Stimulated activated CD4-positive, alpha-beta T cell treated with anti-CD3 and anti-CD28 coated beads, Interleukin-4, amount 100 ng/mL, for 24 hours (primary cell): ENCODE measurements around the gene ITPR1.

Experiments
- DNase-seq: peaks from one replicate; pipeline ENCODE4 v3.0.0-alpha.2; 2020

Gene ITPR1

DNA sequence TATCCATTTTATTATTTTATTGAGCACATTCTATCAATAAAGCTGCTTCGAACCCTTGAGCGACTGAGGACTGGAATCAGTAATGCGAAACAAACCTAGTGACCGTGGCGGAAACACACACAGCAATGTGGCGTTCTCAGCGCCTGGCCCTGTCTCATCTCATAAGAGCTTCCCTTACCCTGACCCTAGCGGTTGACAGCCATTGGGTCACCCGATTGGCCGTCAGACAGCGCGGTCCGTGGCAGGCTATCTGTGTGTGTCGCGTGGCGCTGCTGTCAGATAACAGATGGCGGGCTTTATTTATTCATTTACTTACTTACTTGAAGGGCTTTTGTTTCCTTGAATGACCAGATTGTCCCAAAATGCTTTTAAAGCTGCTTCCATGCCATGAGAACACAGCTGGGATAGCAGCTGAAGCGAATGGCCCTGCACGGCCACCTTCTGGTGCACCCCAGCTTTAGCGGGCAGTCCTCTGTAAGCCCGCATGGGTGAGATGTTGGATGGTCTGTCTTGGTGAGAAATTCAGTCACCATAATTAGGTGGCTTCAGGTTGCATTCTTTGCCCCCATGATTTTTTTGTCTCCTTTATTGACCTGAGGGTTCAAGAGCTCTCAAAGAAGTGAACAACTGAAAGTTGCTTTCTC is 270.6 kb downstream of the ITPR1 start:
- no peak for DNase-seq

DNA sequence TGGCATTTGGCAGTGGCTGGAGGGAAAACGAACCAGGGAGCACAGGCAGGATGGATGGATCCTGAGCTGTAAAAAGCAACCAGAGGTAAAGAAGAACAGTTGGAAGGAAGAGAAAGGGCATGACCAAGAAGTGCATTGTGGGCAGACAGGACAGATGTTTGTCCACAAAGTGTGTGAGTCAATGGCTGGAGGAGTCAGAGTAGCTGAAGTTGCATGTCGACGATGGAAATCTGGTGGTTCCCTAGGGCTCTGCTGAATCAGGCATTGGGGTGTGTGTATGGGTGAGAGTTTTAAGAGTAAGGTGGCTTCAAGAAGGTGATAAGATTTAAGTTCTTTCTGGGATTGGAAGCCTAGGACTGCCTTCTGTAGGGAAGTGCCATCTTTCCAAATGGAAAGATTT is 272.1 kb downstream of the ITPR1 start:
- DNase-seq = no peak

DNA sequence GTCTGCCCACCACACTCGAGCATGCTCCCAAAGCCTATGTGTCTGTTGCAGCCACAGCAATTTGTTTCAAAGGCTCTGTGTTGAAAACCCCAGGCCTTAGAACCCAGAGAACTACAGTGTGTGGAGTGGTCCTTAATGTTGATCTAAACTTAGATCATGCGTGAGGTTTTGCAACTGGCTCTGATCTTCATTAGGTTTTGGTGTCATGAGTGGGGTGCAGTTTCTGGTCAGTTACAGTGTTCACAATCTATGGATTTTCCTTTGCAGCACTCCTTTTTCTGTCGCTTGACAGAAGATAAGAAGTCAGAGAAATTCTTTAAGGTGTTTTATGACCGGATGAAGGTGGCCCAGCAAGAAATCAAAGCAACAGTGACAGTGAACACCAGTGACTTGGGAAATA is 273.1 kb downstream of the ITPR1 start:
- no peak for DNase-seq

DNA sequence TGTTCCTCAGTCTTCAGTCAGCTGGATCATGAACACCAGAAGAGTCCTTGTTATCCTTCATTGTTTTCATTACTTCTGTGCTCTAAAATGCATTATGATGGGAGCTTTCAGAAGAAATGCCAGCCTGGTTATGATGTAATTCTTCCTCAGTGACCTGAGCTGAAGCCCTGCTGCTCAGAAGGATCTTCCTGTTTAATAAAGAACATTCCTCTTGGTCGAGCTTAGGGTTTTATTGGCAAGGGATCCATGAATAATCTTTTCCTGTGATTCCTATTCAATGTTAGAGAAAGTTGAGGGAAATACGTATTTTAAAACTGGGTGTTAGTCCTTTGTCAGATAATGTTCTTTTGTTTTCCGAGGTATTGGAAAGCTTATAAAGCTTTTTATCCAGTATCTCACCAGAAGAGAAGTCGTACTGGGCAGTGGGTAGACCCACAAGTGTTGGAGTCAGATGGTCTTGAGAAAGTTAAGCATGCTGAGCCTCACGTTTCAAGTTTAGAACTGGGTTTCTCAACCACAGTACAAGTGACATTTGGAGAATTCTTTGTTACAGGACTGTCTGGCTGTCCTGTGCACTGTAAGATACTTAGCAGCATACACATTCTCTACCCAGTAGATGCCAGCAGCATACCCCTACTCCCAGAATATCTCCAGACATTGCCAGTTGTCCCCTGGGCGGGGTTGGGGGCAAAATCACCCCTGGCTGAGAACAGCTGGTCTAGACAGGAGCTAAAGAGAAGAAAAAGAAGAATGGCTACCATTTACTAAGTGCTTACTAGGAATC is 273.8 kb downstream of the ITPR1 start:
- DNase-seq = no peak

DNA sequence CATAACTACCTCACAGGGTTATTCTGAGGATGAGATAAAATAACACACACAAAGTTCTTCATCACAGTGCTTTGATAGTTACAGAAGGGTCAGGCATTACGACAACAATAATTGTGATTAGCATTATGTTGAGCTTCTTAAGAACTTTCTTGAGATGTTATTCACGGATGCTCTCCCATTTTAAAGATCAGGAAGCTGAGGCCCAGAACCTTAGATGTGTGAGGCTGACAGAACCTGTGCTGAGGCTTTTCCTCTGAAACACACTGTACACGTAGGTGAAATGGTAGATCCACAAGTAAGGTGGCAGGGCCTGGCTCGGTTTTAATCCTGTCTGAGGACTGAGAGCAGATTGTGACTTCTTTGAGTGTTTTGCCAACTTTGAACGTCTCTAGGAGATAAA is 274.9 kb downstream of the ITPR1 start:
- DNase-seq = no peak

DNA sequence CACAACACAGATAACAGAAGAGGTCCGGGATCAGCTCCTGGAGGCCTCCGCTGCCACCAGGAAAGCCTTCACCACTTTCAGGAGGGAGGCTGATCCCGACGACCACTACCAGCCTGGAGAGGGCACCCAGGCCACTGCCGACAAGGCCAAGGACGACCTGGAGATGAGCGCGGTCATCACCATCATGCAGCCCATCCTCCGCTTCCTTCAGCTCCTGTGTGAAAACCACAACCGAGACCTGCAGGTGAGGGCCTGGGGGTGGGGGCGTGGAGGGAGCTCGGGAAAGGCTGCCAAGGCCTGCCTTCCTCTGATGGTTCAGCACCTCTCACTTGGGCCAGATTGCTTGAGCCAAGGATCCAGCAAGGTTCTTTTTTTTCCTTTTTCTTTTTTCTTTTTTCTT is 275.4 kb downstream of the ITPR1 start:
- no peak for DNase-seq

DNA sequence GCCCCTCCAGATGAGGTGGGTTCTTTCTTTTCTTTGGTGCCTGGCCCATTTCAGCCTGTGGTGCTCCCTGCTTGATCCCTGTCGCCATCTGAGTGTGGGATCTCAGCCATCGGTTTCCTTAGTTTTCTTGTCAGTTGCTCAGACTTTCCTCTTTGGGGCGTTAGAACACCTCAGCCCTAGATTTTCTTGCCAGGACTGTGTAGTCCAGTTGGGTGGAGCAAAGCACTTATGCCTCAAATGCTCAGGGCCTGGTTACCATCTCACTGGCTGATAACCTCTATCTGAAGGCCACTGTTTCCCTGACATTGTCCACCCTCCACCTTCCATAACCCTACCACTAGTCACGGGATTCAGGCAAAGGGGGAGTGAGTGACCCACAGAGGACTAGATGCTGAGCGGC is 277.4 kb downstream of the ITPR1 start:
- DNase-seq = no peak

DNA sequence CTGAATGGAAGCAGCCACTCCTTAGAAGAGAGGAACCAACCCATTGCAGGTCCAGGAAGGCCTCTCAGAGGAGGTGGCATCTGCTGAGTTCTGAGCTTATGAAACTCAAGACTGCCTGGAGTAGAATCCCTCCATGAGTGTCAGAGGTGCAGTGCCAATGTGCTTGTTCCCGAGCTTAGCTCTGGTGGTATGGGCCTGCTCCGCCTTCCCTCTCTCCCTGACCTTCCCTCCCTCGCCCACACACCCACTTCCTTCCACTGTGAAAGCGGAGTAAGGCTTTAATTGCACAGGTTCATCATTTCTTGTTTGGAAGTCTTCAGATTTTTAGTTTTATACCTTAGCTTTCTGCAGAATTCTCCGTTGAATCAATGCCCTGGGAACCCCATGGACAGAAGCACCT is 278.1 kb downstream of the ITPR1 start:
- DNase-seq = no peak

DNA sequence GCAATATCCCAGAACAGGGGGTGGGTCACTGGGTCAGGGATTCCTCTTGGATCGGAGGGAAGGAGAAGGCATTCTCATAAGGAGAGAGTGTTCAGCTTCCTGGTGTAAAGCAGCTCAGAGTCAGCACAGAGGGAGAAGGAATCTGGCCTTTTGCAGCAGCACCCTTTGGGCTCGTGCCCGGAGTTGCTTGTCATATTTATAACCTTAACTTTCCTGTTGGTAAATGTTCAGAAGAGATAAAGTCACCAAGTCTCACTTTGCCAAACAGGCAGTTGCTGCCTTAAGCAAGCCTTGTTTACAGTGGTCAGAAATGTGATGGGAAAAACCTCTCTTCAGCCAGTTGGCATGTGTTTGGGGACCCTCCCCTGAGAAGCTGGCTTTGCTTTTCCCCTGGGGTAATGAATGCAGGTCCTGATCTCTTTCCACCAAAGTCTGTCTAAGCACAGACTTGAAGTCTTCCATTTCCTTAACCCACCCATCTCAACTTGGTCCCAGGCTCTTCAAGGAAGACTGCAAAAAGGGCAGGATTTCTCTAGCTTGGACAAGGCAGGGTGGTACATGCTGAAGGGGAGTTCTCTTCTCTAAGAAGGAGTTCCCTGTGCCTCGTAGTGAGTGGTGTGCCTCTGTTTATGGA is 279.1 kb downstream of the ITPR1 start:
- DNase-seq = no peak

DNA sequence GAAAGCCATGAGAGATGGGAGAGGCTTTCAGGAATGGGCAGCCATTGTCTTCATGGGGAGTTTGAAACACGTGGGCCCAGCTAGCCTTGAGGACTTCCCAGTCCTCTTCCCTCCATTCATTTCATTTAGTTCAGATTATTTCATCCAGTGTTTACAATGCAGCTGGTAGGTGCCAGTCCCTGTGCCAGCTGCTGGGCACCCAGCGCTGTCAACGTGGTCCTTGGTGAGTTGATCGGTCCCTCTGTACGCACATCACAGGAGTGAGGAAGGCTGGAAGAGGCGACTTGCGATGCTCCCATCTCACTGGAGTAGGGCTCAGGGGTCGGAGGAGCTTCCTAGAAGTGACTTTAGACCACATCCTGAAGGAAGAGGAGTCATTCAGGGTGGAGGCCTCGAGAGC is 279.7 kb downstream of the ITPR1 start:
- no peak for DNase-seq

DNA sequence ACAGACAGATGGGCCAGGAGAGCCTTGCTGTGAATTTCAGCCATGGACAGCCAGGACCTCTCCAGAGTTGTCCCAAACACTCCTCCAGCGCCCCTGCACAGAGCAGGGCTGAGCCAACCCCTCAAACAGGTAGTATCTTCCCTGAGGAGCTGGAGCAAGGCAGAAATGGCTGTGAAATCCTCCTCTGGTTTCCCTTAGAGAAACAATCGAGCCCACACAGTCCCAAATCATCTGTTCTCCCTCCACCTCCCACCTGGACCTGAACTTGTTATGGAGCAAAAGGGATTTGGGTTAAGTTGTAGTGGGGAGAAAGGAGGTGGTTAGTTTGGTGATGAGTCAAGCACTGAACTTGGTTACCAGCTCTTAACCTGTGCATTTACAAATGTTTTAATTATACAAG is 280.4 kb downstream of the ITPR1 start:
- no peak for DNase-seq

DNA sequence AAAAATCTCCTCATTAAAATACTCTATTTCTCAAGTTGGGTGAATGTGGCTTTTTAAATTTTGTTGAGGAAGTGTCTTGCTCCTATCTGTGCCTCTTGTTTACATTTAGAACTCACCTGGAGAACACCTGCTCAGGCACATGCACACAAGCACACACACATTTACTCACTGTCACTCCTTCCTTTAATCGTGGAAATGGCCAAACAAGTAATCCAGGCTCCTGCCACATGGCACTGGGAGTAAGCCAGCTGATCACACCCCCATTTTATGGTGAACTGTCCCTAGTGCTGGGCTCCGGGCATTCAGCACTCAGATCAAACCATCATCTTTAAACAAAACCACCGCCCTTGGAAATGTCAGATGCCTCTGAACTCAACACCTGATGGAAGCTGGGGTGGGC is 281.4 kb downstream of the ITPR1 start:
- no peak for DNase-seq

DNA sequence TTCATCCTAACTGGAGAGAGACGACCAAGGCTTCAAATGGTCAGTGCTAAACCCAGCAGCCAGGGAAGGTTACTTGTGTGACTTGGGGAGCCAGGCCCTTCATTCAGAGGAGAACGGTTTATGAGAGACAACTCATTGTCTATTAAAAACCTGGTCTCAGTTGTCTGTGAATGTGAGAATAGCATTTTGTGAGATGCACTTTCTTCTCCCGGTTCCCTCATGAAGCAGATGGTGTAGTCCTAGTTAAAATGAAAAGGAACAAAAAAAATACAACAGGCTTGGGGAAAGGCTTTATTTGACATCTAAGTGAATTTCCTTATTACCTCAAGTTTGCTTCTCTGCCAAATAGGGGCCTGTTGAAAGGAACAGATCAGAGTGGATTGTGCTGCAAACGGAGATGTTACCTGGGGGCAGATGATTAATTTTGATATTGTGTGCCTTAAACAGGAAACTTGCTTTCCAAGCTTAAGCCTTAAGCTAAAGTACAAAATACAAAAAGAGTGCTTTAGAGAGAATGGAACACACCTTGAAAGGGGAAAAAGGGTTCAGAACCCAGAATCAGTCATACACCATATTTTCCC is 283.3 kb downstream of the ITPR1 start:
- no peak for DNase-seq

DNA sequence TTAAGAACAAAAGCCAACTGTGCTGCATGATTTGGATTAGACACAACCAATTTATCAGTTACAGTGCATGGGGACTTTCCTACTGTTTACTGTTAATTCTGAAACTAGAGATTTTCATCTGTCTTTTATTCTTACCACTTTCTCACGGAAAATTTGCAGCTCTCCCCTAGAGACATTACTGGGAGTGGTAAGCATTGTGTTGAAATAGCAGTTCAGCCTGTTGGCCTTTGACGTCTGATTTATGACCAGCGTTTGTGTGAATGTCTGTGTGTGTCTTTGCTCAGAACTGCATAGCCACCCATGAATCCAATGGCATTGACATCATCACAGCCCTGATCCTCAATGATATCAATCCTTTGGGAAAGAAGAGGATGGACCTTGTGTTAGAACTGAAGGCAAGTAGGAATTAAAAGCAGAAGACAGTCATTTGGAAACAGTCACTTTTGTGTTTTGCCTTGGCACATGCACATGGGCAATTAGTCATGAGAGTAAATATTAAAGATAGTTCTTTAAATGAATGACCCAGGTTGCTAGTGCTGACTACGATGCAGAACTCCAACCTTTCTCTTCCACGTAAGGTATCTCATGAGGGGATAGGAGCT is 283.9 kb downstream of the ITPR1 start:
- peak; percentile 18 for DNase-seq

DNA sequence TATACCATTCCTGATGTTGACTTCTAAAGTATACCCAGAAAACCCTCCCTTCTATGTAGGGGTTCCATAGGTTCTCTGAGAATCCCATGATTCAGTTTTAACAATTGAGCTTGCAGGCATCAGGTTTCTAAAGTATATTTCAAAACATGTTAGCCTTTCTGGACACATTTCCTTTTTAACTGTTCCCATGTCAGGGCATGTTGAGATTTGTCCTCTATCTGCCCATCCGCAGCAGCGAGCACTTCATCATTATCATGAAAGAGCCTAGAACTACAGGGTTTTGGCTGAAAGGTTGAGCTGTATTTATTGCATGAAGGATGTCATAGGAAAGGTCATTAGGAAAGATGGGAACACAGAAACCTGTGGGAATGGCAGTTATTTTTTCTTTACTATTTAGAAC is 285.0 kb downstream of the ITPR1 start:
- DNase-seq = no peak

DNA sequence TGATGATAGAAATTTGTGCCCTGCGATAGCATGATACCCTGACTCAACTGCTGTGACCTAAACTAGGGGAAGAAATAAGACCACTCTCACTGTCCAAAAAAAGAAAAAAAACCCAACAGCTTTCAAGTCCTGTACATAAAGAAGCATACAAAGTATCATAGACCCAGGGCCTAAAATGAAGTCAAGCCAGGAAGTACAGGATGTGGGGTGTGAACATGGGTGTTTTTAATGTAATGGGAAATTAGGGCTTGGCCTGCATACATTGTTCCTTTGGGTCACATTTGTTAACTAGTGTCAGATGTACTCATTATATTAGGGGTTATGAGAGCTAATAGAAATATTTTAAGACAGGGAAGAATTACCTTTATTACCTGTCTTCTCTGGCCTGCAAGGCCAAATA is 285.6 kb downstream of the ITPR1 start:
- no peak for DNase-seq

DNA sequence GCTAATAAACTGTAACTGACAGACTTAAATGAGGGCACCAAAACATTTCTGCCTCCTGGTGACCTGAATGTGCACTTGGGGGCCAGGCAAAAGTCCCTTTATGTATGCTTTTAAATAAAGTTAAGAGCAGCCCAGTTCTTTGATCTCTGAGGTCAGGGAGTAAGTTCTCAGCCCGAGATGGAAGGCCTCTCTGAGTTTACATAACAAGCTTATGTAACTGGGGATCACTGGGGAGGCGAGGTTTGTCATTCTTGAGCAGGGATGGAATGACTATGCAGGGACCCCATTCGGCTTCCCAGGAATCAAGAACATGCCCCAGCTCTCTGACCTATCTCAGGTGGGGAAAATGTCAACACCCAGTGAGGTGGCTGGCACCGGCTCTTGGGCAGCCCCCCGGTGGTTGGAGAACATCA is 287.4 kb downstream of the ITPR1 start:
- DNase-seq = no peak

DNA sequence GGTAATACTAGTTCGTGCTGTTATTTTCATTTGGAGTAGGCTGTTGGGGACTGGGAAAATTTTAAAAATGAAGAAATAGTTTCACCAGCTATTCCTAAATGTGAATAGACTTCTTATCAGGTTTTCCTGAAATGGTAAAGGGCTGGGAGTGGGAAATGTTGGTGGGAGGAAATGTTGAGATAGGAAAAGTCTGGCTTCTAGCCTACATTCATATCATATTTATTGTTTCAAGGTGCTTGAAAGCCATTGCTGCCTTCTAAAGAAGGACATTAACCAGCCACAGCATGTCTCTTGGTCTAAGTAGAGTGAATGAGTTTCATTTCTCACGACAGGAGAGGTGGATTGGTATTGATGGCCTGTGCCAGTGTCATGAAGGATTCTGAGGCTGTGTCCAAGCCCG is 288.9 kb downstream of the ITPR1 start:
- DNase-seq = no peak

DNA sequence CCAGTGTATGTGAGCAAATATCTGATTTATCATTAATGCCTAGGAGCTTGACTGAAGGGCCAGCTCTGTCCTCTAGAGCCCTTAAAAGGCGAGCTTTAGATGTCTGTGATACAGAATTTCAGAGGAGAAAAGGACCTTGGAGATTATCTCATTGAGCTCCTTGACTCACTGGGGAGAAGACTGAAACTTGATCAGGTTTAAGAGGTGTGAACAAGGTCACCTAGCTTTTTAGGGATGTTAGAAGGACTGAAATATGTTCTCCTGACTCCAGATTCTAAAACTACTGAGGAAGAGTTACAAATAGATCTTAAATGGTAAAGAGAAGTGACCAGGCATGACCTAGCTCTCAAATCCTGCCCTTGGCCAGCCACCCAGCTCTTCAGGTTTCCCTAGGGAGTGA is 292.4 kb downstream of the ITPR1 start:
- DNase-seq = no peak

DNA sequence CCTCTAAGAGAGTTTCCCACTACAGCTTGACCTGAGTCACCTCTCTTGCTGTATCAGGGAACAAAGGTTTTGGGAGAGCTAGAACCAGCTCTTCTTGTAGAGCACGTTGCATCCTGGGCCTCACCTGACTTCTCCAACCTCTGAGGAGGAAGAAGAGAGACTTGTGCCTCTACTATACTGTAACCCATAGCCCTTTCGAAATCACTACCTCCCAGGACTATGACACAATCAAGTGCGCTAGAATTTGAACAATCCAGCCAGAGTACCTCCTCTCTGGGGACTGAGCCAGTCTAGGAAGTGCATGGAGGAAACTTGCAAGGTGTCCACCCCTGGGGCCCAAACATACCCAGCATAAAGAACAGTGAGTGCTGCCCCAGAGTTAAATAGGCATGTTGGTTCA is 293.3 kb downstream of the ITPR1 start:
- no peak for DNase-seq

DNA sequence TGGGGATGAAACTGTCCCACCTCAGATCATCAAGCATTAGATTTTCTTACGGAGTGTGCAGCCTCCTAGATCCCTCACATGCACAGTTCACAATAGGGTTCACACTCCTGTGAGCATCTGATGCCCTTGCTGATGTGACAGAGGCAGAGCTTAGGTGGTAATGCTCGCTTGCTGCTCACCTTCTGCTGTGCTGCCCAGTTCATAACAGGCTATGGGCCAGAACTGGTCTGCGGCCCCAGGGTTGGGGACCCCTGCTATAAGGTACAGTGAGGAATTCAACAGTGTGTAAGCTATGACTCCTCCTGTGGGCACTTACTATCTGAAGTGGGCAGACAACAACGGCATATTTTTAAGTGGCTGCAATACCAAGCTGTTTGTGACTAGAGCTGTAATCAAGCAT is 298.2 kb downstream of the ITPR1 start:
- no peak for DNase-seq

DNA sequence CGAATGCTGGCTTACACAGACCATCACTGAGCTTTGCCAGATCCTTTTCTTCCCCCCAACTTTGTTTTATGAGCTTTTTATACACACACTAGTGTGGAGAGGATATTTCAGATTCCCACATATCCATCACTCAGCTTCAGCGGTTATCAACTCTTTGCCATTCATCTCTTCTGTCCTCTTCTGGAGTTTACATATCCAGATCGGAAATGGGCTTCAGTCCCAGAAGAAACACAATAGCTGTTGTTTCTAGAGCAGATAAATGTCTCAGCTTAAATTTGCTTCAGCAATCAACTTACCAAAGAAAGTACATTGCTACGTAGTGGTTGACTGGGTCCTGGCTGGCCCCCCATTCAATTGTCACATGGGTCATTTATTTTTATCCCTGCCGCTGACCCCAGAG is 300.2 kb downstream of the ITPR1 start:
- DNase-seq = no peak

DNA sequence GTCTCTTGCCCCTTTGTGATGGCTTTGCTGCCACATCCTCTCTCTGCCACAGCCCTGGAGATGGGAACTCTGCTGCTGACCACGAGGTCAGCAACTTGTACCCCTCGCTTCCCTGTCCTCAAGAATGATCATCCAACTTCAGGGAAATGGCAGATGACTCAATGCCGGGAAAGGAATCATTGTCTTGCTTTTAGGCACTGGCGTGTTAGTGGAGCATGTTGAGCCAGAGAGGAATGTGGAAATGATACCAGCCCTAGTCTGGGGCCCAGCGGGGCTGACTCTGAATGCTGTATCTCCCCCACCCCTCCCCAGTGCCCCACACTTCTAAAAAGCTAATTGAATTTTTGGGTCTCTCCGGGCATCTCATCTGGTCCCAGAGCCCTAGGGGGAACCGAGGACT is 301.2 kb downstream of the ITPR1 start:
- DNase-seq = no peak

DNA sequence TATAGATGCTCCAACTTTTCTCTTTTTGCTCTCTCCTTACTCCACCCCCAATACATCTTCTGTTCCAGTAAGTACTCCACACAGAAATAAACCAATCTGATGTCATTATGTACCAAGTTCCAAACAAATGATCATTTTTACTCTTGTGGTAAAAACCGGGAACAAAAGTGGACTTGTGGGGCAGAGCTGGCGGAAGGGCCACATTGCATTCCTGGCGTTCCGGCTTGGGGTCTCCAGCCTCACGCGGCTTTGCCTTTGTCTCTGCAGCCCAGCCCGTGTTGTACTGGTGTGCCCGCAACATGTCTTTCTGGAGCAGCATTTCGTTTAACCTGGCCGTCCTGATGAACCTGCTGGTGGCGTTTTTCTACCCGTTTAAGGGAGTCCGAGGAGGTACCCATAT is 301.6 kb downstream of the ITPR1 start:
- no peak for DNase-seq
